Esophagus muscularis mucosa (tissue), 4 donors: ENCODE data around the gene HECTD4. TPM values are rescaled to one million over a fixed set of nuclear protein-coding genes. Genes with fewer than 3 reads are reported as not detected.

Experiments
- DNase-seq: peaks from one replicate; pipeline ENCODE4 v3.0.0-alpha.2; 2017; ENCODE audit errors: extremely low spot score
- H3K27ac ChIP-seq, 4 donors: fragments of 200-600 bp; sonication (generic); replicated peaks in 1 of 4; 1 replicate in 3 of 4; 2 replicates in 1 of 4; pipeline ENCODE4 v1.5.1; 2016 to 2019; ENCODE audit warnings: mild to moderate bottlenecking in 1 of 4
- H3K27me3 ChIP-seq, 4 donors: fragments of 200-600 bp; sonication (generic); one replicate each; pipeline versions ENCODE4 v1.5.1 to v1.6.0; 2016 to 2019
- H3K36me3 ChIP-seq, 4 donors: fragments of 200-600 bp; sonication (generic); one replicate each; pipeline ENCODE4 v1.5.1; 2016 to 2019
- H3K4me1 ChIP-seq, 4 donors: fragments of 200-600 bp; sonication (generic); one replicate each; pipeline ENCODE4 v1.5.1; 2016 to 2019
- H3K4me3 ChIP-seq, 4 donors: fragments of 200-600 bp; sonication (generic); 1 replicate in 2 of 4; 2 replicates in 2 of 4; pipeline ENCODE4 v1.5.1; 2016 to 2019; ENCODE audit warnings: mild to moderate bottlenecking in 4 of 4, moderate library complexity in 1 of 4
- H3K9me3 ChIP-seq, 4 donors: fragments of 200-600 bp; sonication (generic); 1 replicate in 3 of 4; 2 replicates in 1 of 4; pipeline ENCODE4 v1.5.1; 2016 to 2019
- EP300 ChIP-seq: sonication (generic); formaldehyde crosslinking; IDR thresholded peaks from one replicate; pipeline ENCODE4 v1.6.1; 2017; ENCODE audit warnings: antibody characterized with exemption
- POLR2A ChIP-seq: fragments of 450-650 bp; IDR thresholded peaks from one replicate; pipeline ENCODE4 v1.6.1; 2017; ENCODE audit warnings: antibody characterized with exemption, moderate library complexity, mild to moderate bottlenecking, low read depth
- POLR2AphosphoS5 ChIP-seq, 2 donors: sonication (generic); formaldehyde crosslinking; IDR thresholded peaks; one replicate each; pipeline ENCODE4 v1.6.1; 2017; ENCODE audit warnings: antibody characterized with exemption in 2 of 2
- WGBS: methylation state at CpG from one replicate; pipeline ENCODE4 v1.1.5; 2018; 5-methylcytosine and 5-hydroxymethylcytosine counted together
- intact Hi-C: fragments of 100-400 bp; cut with DNase I; formaldehyde crosslinking; loops from one replicate; pipeline ENCODE4 v1.15.1; 2023
- total RNA-seq, 4 donors: library from RNA; depleted of rRNA; stranded (reverse); fragments of >200 nt; gene quantifications; one replicate each; pipeline versions ENCODE4 v1.1.0 to v1.2.1, GENCODE V29; 2016
- TF ChIP-seq, protein P1 (sequence below), 3 experiments: fragments of 200-600 bp in 2 of 3; fragments of 450-650 bp in 1 of 3; sonication (generic) in 2 of 3; IDR thresholded peaks; one replicate each; pipeline ENCODE4 v1.5.1; 2017 to 2019; ENCODE audit warnings: antibody characterized with exemption in 3 of 3, mild to moderate bottlenecking in 2 of 3, moderate library complexity in 1 of 3

Gene HECTD4
- total RNA-seq, 4 donors from 2014 or later, result 27.3 to 59.3 (median 44.9) TPM

DNA sequence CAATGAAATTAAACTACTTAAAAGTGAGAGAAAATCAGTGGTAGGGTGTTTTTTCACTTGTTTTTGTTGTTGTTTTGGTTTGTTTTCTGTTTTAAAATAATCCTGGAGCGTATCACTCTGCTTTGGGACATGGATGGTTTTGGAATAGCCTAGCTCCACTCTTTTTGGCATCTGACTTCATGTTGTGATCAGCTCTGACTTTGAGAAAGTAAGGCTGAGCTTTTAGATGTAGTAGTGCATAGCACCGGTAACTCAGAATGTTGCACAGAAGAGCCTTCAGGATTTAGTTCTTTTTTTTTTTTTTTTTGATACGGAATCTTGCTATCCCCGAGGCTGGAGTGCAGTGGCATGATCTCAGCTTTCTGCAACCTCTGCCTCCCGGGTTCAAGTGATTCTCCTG lies 248.8 kb downstream of the HECTD4 start:
- intact Hi-C loops, result no loop called here
- Histone ChIP-seq H3K4me1 (peaks cover 41 to 53% (median 47%) of the 10 kb centered on the region in 4 donors), H3K27me3 (no peaks in the 10 kb centered on the region), H3K4me3 (no peak overlapping the region), H3K9me3 (no peaks in the 10 kb centered on the region), H3K27ac (no peak overlapping the region), H3K36me3 (peaks cover 32 to 42% (median 40%) of the 10 kb centered on the region in 4 donors)
- no peak for DNase-seq
- 94% methylated on average over 5 of the region's 5 CpGs for WGBS
- TF ChIP-seq, protein P1, sequence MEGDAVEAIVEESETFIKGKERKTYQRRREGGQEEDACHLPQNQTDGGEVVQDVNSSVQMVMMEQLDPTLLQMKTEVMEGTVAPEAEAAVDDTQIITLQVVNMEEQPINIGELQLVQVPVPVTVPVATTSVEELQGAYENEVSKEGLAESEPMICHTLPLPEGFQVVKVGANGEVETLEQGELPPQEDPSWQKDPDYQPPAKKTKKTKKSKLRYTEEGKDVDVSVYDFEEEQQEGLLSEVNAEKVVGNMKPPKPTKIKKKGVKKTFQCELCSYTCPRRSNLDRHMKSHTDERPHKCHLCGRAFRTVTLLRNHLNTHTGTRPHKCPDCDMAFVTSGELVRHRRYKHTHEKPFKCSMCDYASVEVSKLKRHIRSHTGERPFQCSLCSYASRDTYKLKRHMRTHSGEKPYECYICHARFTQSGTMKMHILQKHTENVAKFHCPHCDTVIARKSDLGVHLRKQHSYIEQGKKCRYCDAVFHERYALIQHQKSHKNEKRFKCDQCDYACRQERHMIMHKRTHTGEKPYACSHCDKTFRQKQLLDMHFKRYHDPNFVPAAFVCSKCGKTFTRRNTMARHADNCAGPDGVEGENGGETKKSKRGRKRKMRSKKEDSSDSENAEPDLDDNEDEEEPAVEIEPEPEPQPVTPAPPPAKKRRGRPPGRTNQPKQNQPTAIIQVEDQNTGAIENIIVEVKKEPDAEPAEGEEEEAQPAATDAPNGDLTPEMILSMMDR (IDR thresholded peaks at IDR 0.05), result no peak
- TF ChIP-seq EP300, result no peak
- no peak for TF ChIP-seq POLR2AphosphoS5 (IDR thresholded peaks at IDR 0.05)
- no peak for TF ChIP-seq POLR2A

DNA sequence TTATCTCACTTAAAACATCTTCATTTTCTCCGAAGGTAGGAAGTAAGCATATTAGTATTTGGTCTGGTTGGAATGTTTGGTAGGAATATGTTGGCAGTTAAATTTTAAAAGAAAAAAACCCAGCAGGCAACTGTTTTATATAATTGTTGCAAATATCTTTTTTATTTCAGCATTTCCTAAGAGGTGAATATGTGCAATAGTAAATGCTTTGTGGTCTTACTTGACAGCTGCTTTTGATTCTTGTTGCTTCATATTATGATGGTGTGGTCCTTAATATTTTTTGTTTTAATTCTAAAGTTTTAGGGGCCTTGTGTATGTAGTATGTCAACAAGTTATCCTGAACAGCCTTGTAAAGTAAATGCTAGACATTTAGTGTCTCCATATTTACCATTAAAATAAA lies 250.5 kb downstream of the HECTD4 start:
- no peaks in the 10 kb centered on the region for H3K9me3 ChIP-seq
- H3K4me3 ChIP-seq, result no peak overlapping the region
- peaks cover 59 to 70% (median 64%) of the 10 kb centered on the region in 4 donors for H3K4me1 ChIP-seq
- DNase-seq, result no peak
- H3K27me3 ChIP-seq, result no peaks in the 10 kb centered on the region
- peak overlapping the region in 1 of 4 donors; percentile 63 for H3K27ac ChIP-seq
- no peak for TF ChIP-seq POLR2A
- TF ChIP-seq POLR2AphosphoS5 (IDR thresholded peaks at IDR 0.05), result no peak
- TF ChIP-seq EP300, result no peak
- TF ChIP-seq, protein P1 (IDR thresholded peaks at IDR 0.05), result no peak
- intact Hi-C loops, result no loop called here
- 29% methylated on average over 1 of the region's 1 CpG for WGBS
- peaks cover 20 to 25% (median 23%) of the 10 kb centered on the region in 4 donors for H3K36me3 ChIP-seq

DNA sequence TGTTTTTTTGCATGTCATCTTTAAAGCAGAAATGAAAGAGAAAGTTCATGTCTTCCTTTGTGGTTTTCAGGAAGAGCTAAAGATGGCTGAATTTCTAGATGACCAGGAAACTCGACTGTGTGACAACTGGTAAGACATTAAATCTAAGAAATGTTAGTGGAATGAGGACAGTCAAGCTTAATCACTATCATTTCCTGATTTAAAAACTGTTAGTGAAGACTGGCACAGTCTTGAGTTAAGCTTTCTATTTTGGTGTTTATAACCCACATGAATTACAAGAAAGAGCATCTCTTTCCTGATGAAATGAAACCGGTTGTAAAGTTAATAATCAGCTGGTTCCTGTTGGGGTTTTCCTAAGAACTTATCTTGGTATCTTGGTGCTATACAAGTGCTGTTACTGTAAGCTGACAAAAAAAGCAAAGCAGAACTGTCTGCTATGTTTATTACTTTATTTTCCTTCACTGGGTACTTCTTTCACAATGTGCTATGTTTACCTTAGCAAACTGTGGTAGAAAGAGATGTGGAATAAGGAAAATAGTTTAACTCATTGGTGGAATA lies 251.7 kb downstream of the HECTD4 start:
- DNase-seq, result no peak
- Histone ChIP-seq H3K27me3 (no peaks in the 10 kb centered on the region), H3K4me1 (peaks cover 65 to 77% (median 72%) of the 10 kb centered on the region in 4 donors), H3K4me3 (peak overlapping the region in 3 of 4 donors; percentile 4 to 30 (median 12)), H3K9me3 (no peaks in the 10 kb centered on the region), H3K27ac (peak overlapping the region; percentile 38 to 63 (median 52)), H3K36me3 (peaks cover 8 to 13% (median 11%) of the 10 kb centered on the region in 4 donors)
- 23% methylated on average over 2 of the region's 2 CpGs for WGBS
- TF ChIP-seq EP300 (no peak), POLR2A (no peak)
- TF ChIP-seq, protein P1 (IDR thresholded peaks at IDR 0.05), result no peak
- intact Hi-C loops, result no loop called here

DNA sequence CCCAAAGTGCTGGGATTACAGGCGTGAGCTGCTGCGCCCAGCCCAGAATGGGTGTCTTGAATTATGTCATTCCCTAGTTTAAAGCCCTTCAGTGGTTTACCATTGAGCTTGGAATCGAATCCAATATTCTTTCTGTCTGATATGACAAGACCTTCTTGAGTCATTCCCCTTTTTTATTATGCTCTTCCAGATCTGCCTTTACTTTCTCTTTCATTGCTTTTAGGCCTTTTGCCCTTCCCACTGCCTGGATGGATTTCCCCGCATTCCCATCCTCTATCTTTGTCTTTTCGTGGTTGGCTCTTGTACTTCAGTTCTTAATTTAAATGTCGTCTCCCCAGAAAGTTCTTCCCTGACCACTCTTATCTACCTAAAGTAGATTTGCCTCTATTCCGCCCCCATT lies 255.3 kb downstream of the HECTD4 start:
- intact Hi-C loops, result no loop called here
- Histone ChIP-seq H3K4me1 (peaks cover 76 to 90% (median 85%) of the 10 kb centered on the region in 4 donors), H3K9me3 (no peaks in the 10 kb centered on the region), H3K27me3 (no peaks in the 10 kb centered on the region), H3K36me3 (no peaks in the 10 kb centered on the region), H3K4me3 (peak overlapping the region; percentile 64 to 97 (median 86)), H3K27ac (peak overlapping the region; percentile 92 to 97 (median 96))
- TF ChIP-seq EP300, result no peak
- TF ChIP-seq POLR2AphosphoS5 (IDR thresholded peaks at IDR 0.05), result no peak
- TF ChIP-seq POLR2A, result no peak
- TF ChIP-seq, protein P1 (IDR thresholded peaks at IDR 0.05), result no peak
- no peak for DNase-seq
- WGBS, result 77% methylated on average over 7 of the region's 7 CpGs

DNA sequence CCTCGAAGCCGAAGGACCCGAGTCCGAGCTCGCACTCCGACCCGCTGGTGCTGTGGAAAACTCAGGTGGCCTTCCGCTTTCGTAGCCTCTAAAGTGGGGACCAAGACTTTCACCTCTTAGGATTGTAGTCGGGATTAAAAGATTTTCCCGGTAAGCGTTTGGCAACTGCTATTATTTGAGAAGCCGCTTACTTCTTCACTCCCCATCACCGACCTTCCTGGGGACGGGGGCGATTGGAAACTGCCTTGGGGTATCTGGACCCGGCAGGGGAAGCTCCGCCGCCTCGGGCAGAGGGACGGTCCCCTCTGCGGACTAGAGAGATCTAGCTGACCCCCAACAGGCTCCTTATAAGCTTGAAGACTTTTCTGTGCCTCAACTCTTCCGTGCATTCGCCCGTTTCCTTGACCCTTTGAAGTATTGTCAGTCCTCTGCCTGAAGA lies 256.2 kb downstream of the HECTD4 start:
- DNase-seq, result no peak
- Histone ChIP-seq H3K27ac (peak overlapping the region; percentile 92 to 97 (median 96)), H3K9me3 (no peaks in the 10 kb centered on the region), H3K4me3 (peak overlapping the region; percentile 64 to 97 (median 86)), H3K36me3 (no peaks in the 10 kb centered on the region), H3K27me3 (no peaks in the 10 kb centered on the region), H3K4me1 (peaks cover 72 to 89% (median 84%) of the 10 kb centered on the region in 4 donors)
- intact Hi-C loops, result no loop called here
- TF ChIP-seq POLR2A, result no peak
- TF ChIP-seq EP300, result no peak
- TF ChIP-seq, protein P1 (IDR thresholded peaks at IDR 0.05), result no peak
- TF ChIP-seq POLR2AphosphoS5 (IDR thresholded peaks at IDR 0.05), result no peak
- 0% methylated on average over 19 of the region's 25 CpGs for WGBS
